SK-N-SH (cell line): Measurements from ENCODE around the gene CEBPG. TPM values are rescaled to one million over a fixed set of nuclear protein-coding genes. Genes with fewer than 3 reads are reported as not detected.

Experiments
- CTCF ChIA-PET: fragments of 300-600, 350-600 bp; formaldehyde crosslinking; extraction: SDS; loops from one replicate; lab custom pipeline; 2021; lab: Yijun Ruan, JAX
- POLR2A ChIA-PET: fragments of 350-600 bp; sonication (Branson Sonifier 250); formaldehyde crosslinking; extraction: SDS; loops from one replicate; lab custom pipeline; 2020; ENCODE audit warnings: antibody characterized with exemption, inconsistent platforms; lab: Yijun Ruan, JAX
- DNase-seq: peaks from one replicate; pipeline ENCODE4 v3.0.0; 2012
- H2AFZ ChIP-seq: fragments of 200-600 bp; sonication (generic); 2 replicates; pipeline ENCODE4 v1.8.1; 2016; ENCODE audit warnings: antibody characterized with exemption, mild to moderate bottlenecking, low read depth
- H3F3A ChIP-seq: fragments of 200-600 bp; sonication (generic); replicated peaks from 2 replicates; pipeline ENCODE3; 2016; ENCODE audit warnings: antibody characterized with exemption, mild to moderate bottlenecking; ENCODE audit not compliant: insufficient read depth
- H3K27ac ChIP-seq, 2 experiments: fragments of 200-500 bp in 1 of 2; fragments of 200-600 bp in 1 of 2; sonication (Bioruptor generic) in 1 of 2; sonication (generic), shearing (Covaris generic) in 1 of 2; 2 replicates each; pipeline versions ENCODE4 v1.5.1 to v1.6.1; 2014 to 2016; ENCODE audit warnings: low read depth in 2 of 2, inconsistent platforms in 1 of 2, low read length in 1 of 2, mild to moderate bottlenecking in 1 of 2, mixed read lengths in 1 of 2
- H3K27me3 ChIP-seq: fragments of 200-600 bp; sonication (generic), shearing (Covaris generic); 2 replicates; pipeline ENCODE4 v1.6.1; 2016; ENCODE audit warnings: mixed run types; ENCODE audit not compliant: insufficient read depth
- H3K36me3 ChIP-seq, 2 experiments: fragments of 200-500 bp in 1 of 2; fragments of 200-600 bp in 1 of 2; sonication (Bioruptor generic) in 1 of 2; sonication (generic) in 1 of 2; replicated peaks in 1 of 2; 2 replicates each; pipeline versions ENCODE3 to v1.5.1; 2014 to 2016; ENCODE audit warnings: low read length in 1 of 2, mild to moderate bottlenecking in 1 of 2; ENCODE audit not compliant: insufficient read depth in 2 of 2, control insufficient read depth in 1 of 2
- H3K4me1 ChIP-seq, 2 experiments: fragments of 200-500 bp in 1 of 2; fragments of 200-600 bp in 1 of 2; sonication (Bioruptor generic) in 1 of 2; sonication (generic), shearing (Covaris generic) in 1 of 2; 2 replicates each; pipeline versions ENCODE4 v1.5.1 to v1.6.1; 2014 to 2016; ENCODE audit warnings: low read depth in 1 of 2, low read length in 1 of 2, mixed run types in 1 of 2; ENCODE audit not compliant: insufficient read depth in 2 of 2, control insufficient read depth in 1 of 2
- H3K4me2 ChIP-seq: fragments of 200-600 bp; sonication (generic), shearing (Covaris generic); 2 replicates; pipeline ENCODE4 v1.6.1; 2017; ENCODE audit warnings: mixed run types
- H3K4me3 ChIP-seq, 2 experiments: fragments of 200-500 bp in 1 of 2; fragments of 200-600 bp in 1 of 2; sonication (Bioruptor generic) in 1 of 2; sonication (generic), shearing (Covaris generic) in 1 of 2; 2 replicates each; pipeline versions ENCODE4 v1.5.1 to v1.8.1; 2014 to 2016; ENCODE audit warnings: low read depth in 2 of 2, inconsistent platforms in 1 of 2, low read length in 1 of 2, mild to moderate bottlenecking in 1 of 2, mixed read lengths in 1 of 2, moderate library complexity in 1 of 2
- H3K79me2 ChIP-seq: fragments of 200-600 bp; sonication (generic); 2 replicates; pipeline ENCODE4 v1.8.1; 2017; ENCODE audit warnings: mild to moderate bottlenecking; ENCODE audit not compliant: insufficient read depth
- H3K9ac ChIP-seq: fragments of 200-600 bp; sonication (generic); 2 replicates; pipeline ENCODE4 v1.6.1; 2017; ENCODE audit warnings: mixed run types
- H3K9me2 ChIP-seq: fragments of 200-600 bp; sonication (generic); 2 replicates; pipeline ENCODE4 v1.6.1; 2017; ENCODE audit warnings: mixed run types
- H3K9me3 ChIP-seq: fragments of 200-600 bp; sonication (generic); 2 replicates; pipeline ENCODE4 v1.6.1; 2017; ENCODE audit warnings: mixed run types, mild to moderate bottlenecking, moderate library complexity
- H4K20me1 ChIP-seq: fragments of 200-600 bp; sonication (generic); 2 replicates; pipeline ENCODE4 v1.6.1; 2017; ENCODE audit warnings: mild to moderate bottlenecking, mixed run types; ENCODE audit not compliant: insufficient read depth
- ELF1 ChIP-seq: IDR thresholded peaks from 2 replicates; pipeline ENCODE4 v1.4.0; 2012
- EP300 ChIP-seq, 2 experiments: IDR thresholded peaks; 2 replicates each; pipeline versions ENCODE4 v1.4.0 to v1.6.1; 2012; ENCODE audit warnings: borderline replicate concordance in 1 of 2, low read depth in 1 of 2, low read length in 1 of 2
- EZH2phosphoT487 ChIP-seq: fragments of 200-600 bp; sonication (generic); IDR thresholded peaks from 2 replicates; pipeline ENCODE4 v1.6.1; 2017; ENCODE audit warnings: low read depth, mixed run types, mild to moderate bottlenecking, antibody characterized with exemption, moderate library complexity, borderline replicate concordance
- FOSL2 ChIP-seq: IDR thresholded peaks from 2 replicates; pipeline ENCODE4 v1.4.0; 2012; ENCODE audit warnings: low read depth, mild to moderate bottlenecking, moderate library complexity, borderline replicate concordance
- FOXJ3 ChIP-seq: sonication (generic); formaldehyde crosslinking; IDR thresholded peaks from 2 replicates; pipeline ENCODE4 v1.5.1; 2020; ENCODE audit warnings: mild to moderate bottlenecking, missing genetic modification reagents
- GABPA ChIP-seq: IDR thresholded peaks from 2 replicates; pipeline ENCODE4 v1.4.0; 2012; ENCODE audit warnings: low read depth, mild to moderate bottlenecking
- MEF2A ChIP-seq: IDR thresholded peaks from 2 replicates; pipeline ENCODE4 v1.4.0; 2012; ENCODE audit warnings: low read depth, borderline replicate concordance
- MXI1 ChIP-seq: IDR thresholded peaks from 2 replicates; pipeline ENCODE4 v1.6.1; 2012; ENCODE audit warnings: mild to moderate bottlenecking, low read depth, low read length, improper control_type of control experiment
- RFX5 ChIP-seq: IDR thresholded peaks from 2 replicates; pipeline ENCODE4 v1.6.1; 2012; ENCODE audit warnings: mild to moderate bottlenecking, improper control_type of control experiment, low read length
- RXRA ChIP-seq: IDR thresholded peaks from 2 replicates; pipeline ENCODE4 v1.4.0; 2012; ENCODE audit warnings: low read depth, mild to moderate bottlenecking, borderline replicate concordance
- SIN3A ChIP-seq: IDR thresholded peaks from 2 replicates; pipeline ENCODE4 v1.6.1; 2012; ENCODE audit warnings: low read depth, mild to moderate bottlenecking, low read length, moderate library complexity, borderline replicate concordance
- SMC3 ChIP-seq: IDR thresholded peaks from 2 replicates; pipeline ENCODE4 v1.6.1; 2012; ENCODE audit warnings: low read depth, low read length, improper control_type of control experiment
- TCF12 ChIP-seq: IDR thresholded peaks from 2 replicates; pipeline ENCODE4 v1.4.0; 2012
- YY1 ChIP-seq: IDR thresholded peaks from 2 replicates; pipeline ENCODE4 v1.4.0; 2012; ENCODE audit warnings: low read depth, mild to moderate bottlenecking
- WGBS: methylation state at CpG from one replicate; pipeline ENCODE4 v1.1.6; 2017; ENCODE audit warnings: low lambda C conversion rate; 5-methylcytosine and 5-hydroxymethylcytosine counted together
- polyA plus RNA-seq, 3 experiments: library from polyadenylated mRNA; depleted of rRNA; stranded (reverse); fragments of >200 nt; gene quantifications; 2 replicates each; pipeline ENCODE4 v1.2.3, GENCODE V29; 2012
- TF ChIP-seq, protein P1 (sequence below): IDR thresholded peaks from 2 replicates; pipeline ENCODE4; 2012
- TF ChIP-seq, protein P2 (sequence below): fragments of 200-600 bp; sonication (generic); IDR thresholded peaks from 2 replicates; pipeline ENCODE4 v1.6.1; 2017; ENCODE audit warnings: antibody characterized with exemption, mild to moderate bottlenecking, moderate library complexity
- TF ChIP-seq, protein P3 (sequence below): IDR thresholded peaks from 2 replicates; pipeline ENCODE4 v1.4.0; 2012; ENCODE audit warnings: low read depth, borderline replicate concordance

Gene CEBPG
- polyA plus RNA-seq, 1 of the 3 experiments (the other 2 are of a cell fraction), result 9.1 TPM

DNA sequence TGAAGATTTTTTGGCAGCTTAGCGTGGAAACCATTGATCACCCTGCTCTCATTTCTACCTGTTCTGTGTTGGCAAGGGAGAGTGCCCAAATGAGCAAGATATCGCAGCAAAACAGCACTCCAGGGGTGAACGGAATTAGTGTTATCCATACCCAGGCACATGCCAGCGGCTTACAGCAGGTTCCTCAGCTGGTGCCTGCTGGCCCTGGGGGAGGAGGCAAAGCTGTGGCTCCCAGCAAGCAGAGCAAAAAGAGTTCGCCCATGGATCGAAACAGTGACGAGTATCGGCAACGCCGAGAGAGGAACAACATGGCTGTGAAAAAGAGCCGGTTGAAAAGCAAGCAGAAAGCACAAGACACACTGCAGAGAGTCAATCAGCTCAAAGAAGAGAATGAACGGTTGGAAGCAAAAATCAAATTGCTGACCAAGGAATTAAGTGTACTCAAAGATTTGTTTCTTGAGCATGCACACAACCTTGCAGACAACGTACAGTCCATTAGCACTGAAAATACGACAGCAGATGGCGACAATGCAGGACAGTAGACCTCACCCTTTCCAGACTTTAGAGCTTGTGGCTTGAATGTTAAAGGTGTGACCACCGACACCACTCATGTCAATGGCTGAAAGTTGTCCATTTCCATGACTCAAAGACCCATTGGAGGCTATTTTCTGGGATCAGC lies 5.8 kb downstream of the CEBPG start:
- H3K27me3 ChIP-seq, result no peaks in the 10 kb centered on the region
- TF ChIP-seq SIN3A, result no peak
- no peak for TF ChIP-seq RXRA
- TF ChIP-seq FOXJ3 (CRISPR knock-in tag), result no peak
- TF ChIP-seq SMC3, result no peak
- TF ChIP-seq, protein P1, sequence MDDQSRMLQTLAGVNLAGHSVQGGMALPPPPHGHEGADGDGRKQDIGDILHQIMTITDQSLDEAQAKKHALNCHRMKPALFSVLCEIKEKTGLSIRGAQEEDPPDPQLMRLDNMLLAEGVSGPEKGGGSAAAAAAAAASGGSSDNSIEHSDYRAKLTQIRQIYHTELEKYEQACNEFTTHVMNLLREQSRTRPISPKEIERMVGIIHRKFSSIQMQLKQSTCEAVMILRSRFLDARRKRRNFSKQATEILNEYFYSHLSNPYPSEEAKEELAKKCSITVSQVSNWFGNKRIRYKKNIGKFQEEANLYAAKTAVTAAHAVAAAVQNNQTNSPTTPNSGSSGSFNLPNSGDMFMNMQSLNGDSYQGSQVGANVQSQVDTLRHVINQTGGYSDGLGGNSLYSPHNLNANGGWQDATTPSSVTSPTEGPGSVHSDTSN, result no peak
- TF ChIP-seq RFX5, result no peak
- H3K79me2 ChIP-seq, result peaks cover 100% of the 10 kb centered on the region
- no peak overlapping the region for H2AFZ ChIP-seq
- 98% methylated on average over 16 of the region's 16 CpGs for WGBS
- no peak overlapping the region for H3K4me3 ChIP-seq
- DNase-seq, result no peak
- H3K27ac ChIP-seq, result no peak overlapping the region
- peaks cover 99% of the 10 kb centered on the region for H4K20me1 ChIP-seq
- peaks cover 18 to 19% of the 10 kb centered on the region in 2 experiments for H3K36me3 ChIP-seq
- H3K4me2 ChIP-seq, result no peak overlapping the region
- ChIA-PET CTCF (interaction anchor here (0.6 to 1.9 kb wide), 8 partner anchors 9 to 144 kb away, joined by 3 to 7 read pairs (median 3); partner anchors contain the start of gene CEBPA), POLR2A (no interaction called here)
- no peak overlapping the region for H3K9ac ChIP-seq
- H3K9me3 ChIP-seq, result no peaks in the 10 kb centered on the region
- H3F3A ChIP-seq, result peaks cover 9% of the 10 kb centered on the region
- H3K4me1 ChIP-seq, result peaks cover 13 to 23% of the 10 kb centered on the region in 2 experiments; a peak in 3 of 4 replicates
- H3K9me2 ChIP-seq, result no peaks in the 10 kb centered on the region

DNA sequence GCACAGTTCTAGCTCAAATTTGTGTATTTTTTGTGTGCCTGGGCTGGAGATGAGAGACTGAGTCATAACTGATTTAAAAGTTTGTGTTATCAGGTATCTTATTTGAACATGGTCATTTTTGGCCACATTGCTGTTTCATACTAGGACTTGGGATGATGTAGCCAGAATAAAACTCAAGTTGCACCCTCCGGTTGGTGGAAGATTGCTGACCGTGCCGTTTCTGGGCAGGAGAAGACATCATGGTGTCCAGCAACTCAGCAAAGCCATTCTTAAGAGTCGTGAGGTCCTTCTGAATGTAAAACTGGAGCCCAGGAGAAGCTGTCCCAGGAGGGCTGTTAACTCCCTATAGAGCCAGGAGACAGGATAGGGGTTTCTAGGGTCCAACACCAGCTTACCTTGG lies 7.6 kb downstream of the CEBPG start:
- ChIA-PET POLR2A (no interaction called here), CTCF (interaction anchor here (1.3 to 5.4 kb wide), 6 partner anchors 11 to 146 kb away, joined by 3 to 32 read pairs (median 6); no protein-coding TSS in a partner anchor)
- no peaks in the 10 kb centered on the region for H3K27me3 ChIP-seq

More for the DNA sequence above, 7.6 kb downstream of the CEBPG start:
- H3F3A ChIP-seq, result peaks cover 2% of the 10 kb centered on the region
- peaks cover 4 to 10% of the 10 kb centered on the region in 2 experiments; a peak in 2 of 4 replicates for H3K4me1 ChIP-seq
- H3K27ac ChIP-seq, result no peak overlapping the region
- DNase-seq, result no peak
- no peaks in the 10 kb centered on the region for H3K9me2 ChIP-seq
- WGBS, result 99% methylated on average over 4 of the region's 4 CpGs
- peaks cover 18 to 19% of the 10 kb centered on the region in 2 experiments for H3K36me3 ChIP-seq
- no peak overlapping the region for H2AFZ ChIP-seq
- no peaks in the 10 kb centered on the region for H3K9me3 ChIP-seq
- no peak overlapping the region for H3K4me2 ChIP-seq
- H3K9ac ChIP-seq, result no peak overlapping the region
- H3K79me2 ChIP-seq, result peaks cover 98% of the 10 kb centered on the region
- H3K4me3 ChIP-seq, result no peak overlapping the region
- peaks cover 99% of the 10 kb centered on the region for H4K20me1 ChIP-seq
- TF ChIP-seq MEF2A (no peak), FOXJ3 (CRISPR knock-in tag) (no peak), GABPA (no peak), MXI1 (no peak), ELF1 (no peak), EZH2phosphoT487 (no peak), SIN3A (no peak), YY1 (no peak), FOSL2 (no peak), EP300 (IDR thresholded peaks at IDR 0.05; ENCODE audit: borderline replicate concordance in 1 of 2, low read depth in 1 of 2, low read length in 1 of 2) (no peak), TCF12 (no peak)
- TF ChIP-seq, protein P2, sequence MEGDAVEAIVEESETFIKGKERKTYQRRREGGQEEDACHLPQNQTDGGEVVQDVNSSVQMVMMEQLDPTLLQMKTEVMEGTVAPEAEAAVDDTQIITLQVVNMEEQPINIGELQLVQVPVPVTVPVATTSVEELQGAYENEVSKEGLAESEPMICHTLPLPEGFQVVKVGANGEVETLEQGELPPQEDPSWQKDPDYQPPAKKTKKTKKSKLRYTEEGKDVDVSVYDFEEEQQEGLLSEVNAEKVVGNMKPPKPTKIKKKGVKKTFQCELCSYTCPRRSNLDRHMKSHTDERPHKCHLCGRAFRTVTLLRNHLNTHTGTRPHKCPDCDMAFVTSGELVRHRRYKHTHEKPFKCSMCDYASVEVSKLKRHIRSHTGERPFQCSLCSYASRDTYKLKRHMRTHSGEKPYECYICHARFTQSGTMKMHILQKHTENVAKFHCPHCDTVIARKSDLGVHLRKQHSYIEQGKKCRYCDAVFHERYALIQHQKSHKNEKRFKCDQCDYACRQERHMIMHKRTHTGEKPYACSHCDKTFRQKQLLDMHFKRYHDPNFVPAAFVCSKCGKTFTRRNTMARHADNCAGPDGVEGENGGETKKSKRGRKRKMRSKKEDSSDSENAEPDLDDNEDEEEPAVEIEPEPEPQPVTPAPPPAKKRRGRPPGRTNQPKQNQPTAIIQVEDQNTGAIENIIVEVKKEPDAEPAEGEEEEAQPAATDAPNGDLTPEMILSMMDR, result no peak
- TF ChIP-seq, protein P3, sequence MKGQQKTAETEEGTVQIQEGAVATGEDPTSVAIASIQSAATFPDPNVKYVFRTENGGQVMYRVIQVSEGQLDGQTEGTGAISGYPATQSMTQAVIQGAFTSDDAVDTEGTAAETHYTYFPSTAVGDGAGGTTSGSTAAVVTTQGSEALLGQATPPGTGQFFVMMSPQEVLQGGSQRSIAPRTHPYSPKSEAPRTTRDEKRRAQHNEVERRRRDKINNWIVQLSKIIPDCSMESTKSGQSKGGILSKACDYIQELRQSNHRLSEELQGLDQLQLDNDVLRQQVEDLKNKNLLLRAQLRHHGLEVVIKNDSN, result no peak
